HG03060 (cell line): ENCODE results near the gene ARNT2.
"Not testable (repeated sequence)": the region's sequence is repeated elsewhere in the genome, so short reads cannot be mapped to it uniquely, and the experiment has no call there.

Experiments used
- ATAC-seq: cut with Tn5 transposase; IDR thresholded peaks from one replicate; pipeline ENCODE4 v1.9.1; 2021; ENCODE audit warnings: low read depth, moderate number of reproducible peaks; ENCODE audit not compliant: unreplicated experiment

Gene ARNT2

DNA sequence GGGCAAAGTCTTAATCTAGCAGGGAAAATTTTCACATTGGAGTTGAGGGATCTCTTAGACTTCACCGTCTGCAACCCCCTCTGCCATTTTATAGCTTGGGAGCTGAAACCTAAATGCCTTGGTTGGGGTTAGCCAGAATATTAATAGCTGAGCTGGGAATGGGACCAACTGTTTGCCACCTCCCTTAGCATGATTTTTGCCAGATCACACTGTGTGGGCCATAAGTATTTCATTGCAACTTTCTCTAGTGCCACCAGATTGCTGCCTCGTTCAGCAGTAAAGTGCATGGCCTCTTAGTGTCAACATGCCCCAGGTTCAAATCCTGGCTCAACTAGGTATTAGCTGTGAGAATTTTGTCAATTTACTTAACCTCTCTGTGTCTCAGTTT, 235.0 kb downstream of the ARNT2 start:
- ATAC-seq = no peak

DNA sequence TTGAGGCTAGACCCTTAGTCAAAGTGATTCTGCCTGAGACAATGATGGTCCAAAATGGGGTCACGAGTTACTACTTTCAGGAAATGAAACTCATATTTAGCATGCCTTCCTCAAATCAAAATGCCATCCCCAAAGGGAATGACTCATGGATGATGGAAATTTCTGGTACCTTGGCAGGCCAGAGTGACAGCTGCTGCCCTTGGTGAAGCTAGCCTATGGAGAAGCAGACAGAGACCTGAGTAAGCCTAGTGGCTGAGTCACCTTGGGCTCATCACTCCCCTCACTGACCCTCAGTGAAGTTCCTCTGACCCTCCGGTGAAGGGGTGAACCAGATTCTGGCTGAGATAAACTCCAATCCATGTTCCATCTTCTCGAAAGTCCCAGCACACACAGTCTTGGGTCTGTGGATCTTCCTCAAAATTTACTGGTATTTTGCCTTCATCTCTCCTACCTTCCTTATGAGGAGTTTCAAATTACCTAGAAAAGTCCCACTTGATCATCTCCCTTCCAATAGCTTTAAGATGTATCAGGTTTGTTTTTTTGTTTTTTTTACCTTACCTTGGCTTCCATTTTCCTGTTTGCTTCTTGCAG, 236.4 kb downstream of the ARNT2 start:
- ATAC-seq = no peak

DNA sequence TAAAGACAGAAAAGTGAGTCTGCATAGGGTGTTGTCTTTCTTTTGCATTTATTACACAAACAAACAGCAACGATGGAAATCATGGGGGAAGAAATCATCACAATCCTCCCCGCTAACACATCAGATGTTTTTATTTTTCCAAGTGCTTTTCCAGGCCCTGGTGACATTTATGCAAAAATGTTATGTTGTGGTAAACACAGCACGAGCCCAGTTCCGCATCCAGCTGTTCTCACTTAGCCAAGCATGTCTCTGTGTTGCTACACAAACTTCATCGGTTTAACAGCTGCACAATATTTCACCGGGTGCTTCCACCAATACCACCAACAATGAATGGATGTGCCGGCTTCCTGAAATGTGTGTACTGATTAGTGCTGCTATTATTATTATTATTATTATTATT, 237.2 kb downstream of the ARNT2 start:
- no peak for ATAC-seq

DNA sequence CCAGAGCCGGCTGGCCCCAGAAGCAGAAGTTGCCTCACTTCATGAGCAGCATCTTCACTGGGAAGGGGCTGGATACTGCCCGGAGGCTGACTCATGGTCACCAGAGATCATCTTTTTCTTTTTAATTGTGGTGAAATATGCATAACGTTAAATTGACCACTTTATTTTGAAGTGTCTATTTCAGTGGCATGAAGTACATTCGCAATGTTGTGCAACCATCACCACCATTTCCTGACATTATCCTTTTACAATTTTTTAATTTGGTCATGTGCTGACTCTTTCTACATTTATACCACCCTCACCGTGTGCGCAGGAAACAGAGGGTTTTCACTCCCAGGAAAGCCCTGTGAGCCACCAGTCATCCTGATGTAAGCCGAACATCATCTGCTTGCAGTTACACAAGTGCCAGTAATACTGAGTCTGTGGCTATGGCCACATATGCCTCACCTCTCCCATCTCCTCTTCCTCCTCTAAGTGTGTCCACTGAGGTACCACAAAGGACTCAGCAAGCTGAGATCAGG, 239.3 kb downstream of the ARNT2 start:
- no peak for ATAC-seq

GRCh38 chr15:80645494-80646065, 241.4 kb downstream of the ARNT2 start:
- ATAC-seq = no peak

DNA sequence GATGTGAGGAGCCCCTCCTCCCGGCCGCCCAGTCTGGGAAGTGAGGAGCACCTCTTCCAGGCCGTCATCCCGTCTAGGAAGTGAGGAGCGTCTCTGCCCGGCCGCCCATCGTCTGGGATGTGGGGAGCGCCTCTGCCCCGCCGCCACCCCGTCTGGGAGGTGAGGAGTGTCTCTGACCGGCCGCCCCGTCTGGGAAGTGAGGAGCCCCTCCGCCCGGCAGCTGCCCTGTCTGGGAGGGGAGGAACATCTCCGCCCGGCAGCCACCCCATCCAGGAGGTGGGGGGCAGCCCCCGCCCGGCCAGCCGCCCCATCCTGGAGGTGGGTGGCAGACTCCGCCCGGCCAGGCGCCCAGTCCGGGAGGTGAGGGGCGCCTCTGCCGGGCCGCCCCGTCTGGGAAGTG, 243.2 kb downstream of the ARNT2 start:
- not testable (repeated sequence) for ATAC-seq
